ENCODE data around the gene SORCS1. TPM values are rescaled to one million over a fixed set of nuclear protein-coding genes. Genes with fewer than 3 reads are reported as not detected.

The SORCS1 gene
- total RNA-seq, 2 donors from 2014 or later, result not detected

GRCh38 chr10:106900016-106900652 is 264.4 kb downstream of the SORCS1 start:
- ATAC-seq (no peak), DNase-seq (no peak)
- H3K27me3 Mint-ChIP-seq, result no peaks in the 10 kb centered on the region
- H3K4me3 Mint-ChIP-seq, result no peak overlapping the region
- H3K36me3 Mint-ChIP-seq (ENCODE audit: low read depth), result no peaks in the 10 kb centered on the region
- H3K4me1 Mint-ChIP-seq, result no peaks in the 10 kb centered on the region
- H3K9me3 ChIP-seq (ENCODE audit: control insufficient read depth, low read length, poor library complexity, severe bottlenecking), result no peaks in the 10 kb centered on the region
- H3K27ac Mint-ChIP-seq, result no peak overlapping the region

GRCh38 chr10:106898446-106898845 is 266.1 kb downstream of the SORCS1 start:
- ATAC-seq, result no peak
- Mint-ChIP-seq H3K27me3 (no peaks in the 10 kb centered on the region), H3K4me3 (no peak overlapping the region), H3K27ac (no peak overlapping the region), H3K4me1 (no peaks in the 10 kb centered on the region), H3K36me3 (ENCODE audit: low read depth) (no peaks in the 10 kb centered on the region)
- no peak for DNase-seq
- no peaks in the 10 kb centered on the region for H3K9me3 ChIP-seq (ENCODE audit: control insufficient read depth, low read length, poor library complexity, severe bottlenecking)

- H3K27ac Mint-ChIP-seq, result no peak overlapping the region
- H3K36me3 Mint-ChIP-seq (ENCODE audit: low read depth), result no peaks in the 10 kb centered on the region
- H3K4me1 Mint-ChIP-seq, result no peaks in the 10 kb centered on the region
- H3K4me3 Mint-ChIP-seq, result no peak overlapping the region
- DNase-seq (no peak), ATAC-seq (no peak)
- H3K9me3 ChIP-seq (ENCODE audit: control insufficient read depth, low read length, poor library complexity, severe bottlenecking), result no peaks in the 10 kb centered on the region
- H3K27me3 Mint-ChIP-seq, result no peaks in the 10 kb centered on the region
Observed at GRCh38 chr10:106897719-106898118, 266.8 kb downstream of the SORCS1 start.

- Mint-ChIP-seq H3K27ac (no peak overlapping the region), H3K36me3 (ENCODE audit: low read depth) (no peaks in the 10 kb centered on the region), H3K27me3 (no peaks in the 10 kb centered on the region), H3K4me1 (no peaks in the 10 kb centered on the region), H3K4me3 (no peak overlapping the region)
- no peaks in the 10 kb centered on the region for H3K9me3 ChIP-seq (ENCODE audit: control insufficient read depth, low read length, poor library complexity, severe bottlenecking)
- DNase-seq (no peak), ATAC-seq (no peak)
Observed at GRCh38 chr10:106894692-106895091, 269.8 kb downstream of the SORCS1 start.

- no peaks in the 10 kb centered on the region for H3K27me3 Mint-ChIP-seq
- DNase-seq (no peak), ATAC-seq (no peak)
- H3K4me1 Mint-ChIP-seq, result no peaks in the 10 kb centered on the region
- no peaks in the 10 kb centered on the region for H3K9me3 ChIP-seq (ENCODE audit: control insufficient read depth, low read length, poor library complexity, severe bottlenecking)
- H3K27ac Mint-ChIP-seq, result no peak overlapping the region
- no peak overlapping the region for H3K4me3 Mint-ChIP-seq
- no peaks in the 10 kb centered on the region for H3K36me3 Mint-ChIP-seq (ENCODE audit: low read depth)
Observed at GRCh38 chr10:106877574-106877973, 286.9 kb downstream of the SORCS1 start.

- H3K9me3 ChIP-seq (ENCODE audit: control insufficient read depth, low read length, poor library complexity, severe bottlenecking), result no peaks in the 10 kb centered on the region
- DNase-seq, result no peak
- Mint-ChIP-seq H3K4me1 (no peaks in the 10 kb centered on the region), H3K27me3 (no peaks in the 10 kb centered on the region), H3K4me3 (no peak overlapping the region), H3K36me3 (ENCODE audit: low read depth) (no peaks in the 10 kb centered on the region), H3K27ac (no peak overlapping the region)
- no peak for ATAC-seq
Observed at GRCh38 chr10:106874604-106874889, 290.0 kb downstream of the SORCS1 start.

- DNase-seq, result no peak
- no peaks in the 10 kb centered on the region for H3K9me3 ChIP-seq (ENCODE audit: control insufficient read depth, low read length, poor library complexity, severe bottlenecking)
- no peaks in the 10 kb centered on the region for H3K36me3 Mint-ChIP-seq (ENCODE audit: low read depth)
- H3K27ac Mint-ChIP-seq, result no peak overlapping the region
- H3K4me3 Mint-ChIP-seq, result no peak overlapping the region
- no peaks in the 10 kb centered on the region for H3K4me1 Mint-ChIP-seq
- no peaks in the 10 kb centered on the region for H3K27me3 Mint-ChIP-seq
- ATAC-seq, result no peak
Observed at GRCh38 chr10:106873770-106874603, 290.5 kb downstream of the SORCS1 start.

GRCh38 chr10:106872176-106872575 is 292.3 kb downstream of the SORCS1 start:
- H3K4me3 Mint-ChIP-seq, result no peak overlapping the region
- no peaks in the 10 kb centered on the region for H3K4me1 Mint-ChIP-seq
- ATAC-seq (no peak), DNase-seq (no peak)
- no peak overlapping the region for H3K27ac Mint-ChIP-seq
- H3K36me3 Mint-ChIP-seq (ENCODE audit: low read depth), result no peaks in the 10 kb centered on the region
- H3K9me3 ChIP-seq (ENCODE audit: control insufficient read depth, low read length, poor library complexity, severe bottlenecking), result no peaks in the 10 kb centered on the region
- no peaks in the 10 kb centered on the region for H3K27me3 Mint-ChIP-seq

GRCh38 chr10:106866244-106866845 is 298.2 kb downstream of the SORCS1 start:
- no peak for DNase-seq
- no peaks in the 10 kb centered on the region for H3K9me3 ChIP-seq (ENCODE audit: control insufficient read depth, low read length, poor library complexity, severe bottlenecking)
- Mint-ChIP-seq H3K4me3 (no peak overlapping the region), H3K36me3 (ENCODE audit: low read depth) (no peaks in the 10 kb centered on the region), H3K27ac (no peak overlapping the region), H3K4me1 (no peaks in the 10 kb centered on the region), H3K27me3 (no peaks in the 10 kb centered on the region)
- no peak for ATAC-seq

- H3K9me3 ChIP-seq (ENCODE audit: control insufficient read depth, low read length, poor library complexity, severe bottlenecking), result no peaks in the 10 kb centered on the region
- ATAC-seq, result no peak
- Mint-ChIP-seq H3K27me3 (no peaks in the 10 kb centered on the region), H3K36me3 (ENCODE audit: low read depth) (no peaks in the 10 kb centered on the region), H3K4me3 (no peak overlapping the region), H3K4me1 (no peaks in the 10 kb centered on the region), H3K27ac (no peak overlapping the region)
- no peak for DNase-seq
Observed at GRCh38 chr10:106864031-106864430, 300.5 kb downstream of the SORCS1 start.

- no peak overlapping the region for H3K4me3 Mint-ChIP-seq
- H3K27me3 Mint-ChIP-seq, result no peaks in the 10 kb centered on the region
- no peak for ATAC-seq
- no peaks in the 10 kb centered on the region for H3K4me1 Mint-ChIP-seq
- no peak overlapping the region for H3K27ac Mint-ChIP-seq
- no peaks in the 10 kb centered on the region for H3K9me3 ChIP-seq (ENCODE audit: control insufficient read depth, low read length, poor library complexity, severe bottlenecking)
- H3K36me3 Mint-ChIP-seq (ENCODE audit: low read depth), result no peaks in the 10 kb centered on the region
- DNase-seq, result no peak
Observed at GRCh38 chr10:106863549-106863948, 301.0 kb downstream of the SORCS1 start.

GRCh38 chr10:106859892-106860652 is 304.4 kb downstream of the SORCS1 start:
- Mint-ChIP-seq H3K4me3 (no peak overlapping the region), H3K4me1 (no peaks in the 10 kb centered on the region), H3K36me3 (ENCODE audit: low read depth) (no peaks in the 10 kb centered on the region), H3K27me3 (no peaks in the 10 kb centered on the region), H3K27ac (no peak overlapping the region)
- ATAC-seq, result no peak
- H3K9me3 ChIP-seq (ENCODE audit: control insufficient read depth, low read length, poor library complexity, severe bottlenecking), result no peaks in the 10 kb centered on the region
- no peak for DNase-seq

- DNase-seq (no peak), ATAC-seq (no peak)
- H3K9me3 ChIP-seq (ENCODE audit: control insufficient read depth, low read length, poor library complexity, severe bottlenecking), result no peaks in the 10 kb centered on the region
- no peaks in the 10 kb centered on the region for H3K4me1 Mint-ChIP-seq
- no peak overlapping the region for H3K27ac Mint-ChIP-seq
- H3K4me3 Mint-ChIP-seq, result no peak overlapping the region
- no peaks in the 10 kb centered on the region for H3K27me3 Mint-ChIP-seq
- no peaks in the 10 kb centered on the region for H3K36me3 Mint-ChIP-seq (ENCODE audit: low read depth)
Observed at GRCh38 chr10:106857728-106858127, 306.8 kb downstream of the SORCS1 start.
